ENCODE results near the gene VTI1A. TPM values are rescaled to one million over a fixed set of nuclear protein-coding genes. Genes with fewer than 3 reads are reported as not detected.

Gene VTI1A
- total and polyA plus RNA-seq, 2 of the 13 experiments (the other 11 are each of a cell fraction or from before 2014, with no cell fraction given): 11.7 to 32.7 TPM

GRCh38 chr10:112785089-112785488 is 338.1 kb downstream of the VTI1A start:
- Histone ChIP-seq H3K36me3 (replicated peaks in 1 of 2; ENCODE audit: control insufficient read depth in 1 of 2, insufficient read depth in 2 of 2, low read length in 2 of 2) (peaks cover 0 to 2% of the 10 kb centered on the region in 2 experiments; a peak in 1 of 5 replicates), H3K27ac (ENCODE audit: extremely low read length, insufficient read depth, low read length) (no peak overlapping the region), H3K9me3 (ENCODE audit: low read length) (peaks cover 7% of the 10 kb centered on the region), H3K4me3 (replicated peaks in 1 of 3; ENCODE audit: insufficient read depth in 1 of 3, low read depth in 2 of 3, low read length in 3 of 3) (no peak overlapping the region), H3K79me2 (ENCODE audit: insufficient read depth, low read length) (no peaks in the 10 kb centered on the region), H3K27me3 (ENCODE audit: control insufficient read depth in 1 of 2, insufficient read depth in 2 of 2, low read length in 2 of 2) (no peaks in the 10 kb centered on the region), H3K9ac (ENCODE audit: insufficient read depth, low read depth, low read length) (no peak overlapping the region), H3K4me2 (ENCODE audit: low read depth, low read length) (no peak overlapping the region), H4K20me1 (ENCODE audit: insufficient read depth, low read length) (no peaks in the 10 kb centered on the region), H3K4me1 (ENCODE audit: insufficient read depth, low read length) (no peaks in the 10 kb centered on the region), H2AFZ (ENCODE audit: low read length) (no peak overlapping the region)
- intact Hi-C loops (cut with micrococcal nuclease; ENCODE audit: unreplicated experiment) (no loop called here), in situ Hi-C loops (cut with HindIII; ENCODE audit: extremely low pct_ligation_motif_present, low pct_unique_long_range_greater_than_20kb) (no loop called here)
- ATAC-seq (no peak), FAIRE-seq (no peak), DNase-seq (ENCODE audit: low spot score) (no peak)
- ChIA-PET POLR2A (no interaction called here), CTCF (ENCODE audit: low intra/inter-chr PET ratio, low total read pairs) (no interaction called here)
- TF ChIP-seq CEBPG (CRISPR knock-in tag; IDR thresholded peaks at IDR 0.05) (no peak), ZNF274 (CRISPR knock-in tag; IDR thresholded peaks at IDR 0.05) (no peak), ISX (CRISPR knock-in tag; conservative IDR thresholded peaks at IDR 0.05) (no peak), ZNF251 (CRISPR knock-in tag; IDR thresholded peaks at IDR 0.05) (no peak), ZNF367 (CRISPR knock-in tag; IDR thresholded peaks at IDR 0.05; ENCODE audit: borderline replicate concordance) (no peak), ZKSCAN5 (CRISPR knock-in tag; IDR thresholded peaks at IDR 0.05) (no peak), REXO4 (CRISPR knock-in tag; IDR thresholded peaks at IDR 0.05; ENCODE audit: borderline replicate concordance) (no peak), TBP (CRISPR knock-in tag; IDR thresholded peaks at IDR 0.05) (no peak), ERF (CRISPR knock-in tag; IDR thresholded peaks at IDR 0.05) (no peak), MTF2 (CRISPR knock-in tag; IDR thresholded peaks at IDR 0.05; ENCODE audit: borderline replicate concordance) (no peak), HMG20B (CRISPR knock-in tag; conservative IDR thresholded peaks at IDR 0.05) (no peak), EED (CRISPR knock-in tag; IDR thresholded peaks at IDR 0.05) (no peak), SOX5 (CRISPR knock-in tag; IDR thresholded peaks at IDR 0.05; ENCODE audit: borderline replicate concordance) (no peak)
- TF ChIP-seq, protein P1, sequence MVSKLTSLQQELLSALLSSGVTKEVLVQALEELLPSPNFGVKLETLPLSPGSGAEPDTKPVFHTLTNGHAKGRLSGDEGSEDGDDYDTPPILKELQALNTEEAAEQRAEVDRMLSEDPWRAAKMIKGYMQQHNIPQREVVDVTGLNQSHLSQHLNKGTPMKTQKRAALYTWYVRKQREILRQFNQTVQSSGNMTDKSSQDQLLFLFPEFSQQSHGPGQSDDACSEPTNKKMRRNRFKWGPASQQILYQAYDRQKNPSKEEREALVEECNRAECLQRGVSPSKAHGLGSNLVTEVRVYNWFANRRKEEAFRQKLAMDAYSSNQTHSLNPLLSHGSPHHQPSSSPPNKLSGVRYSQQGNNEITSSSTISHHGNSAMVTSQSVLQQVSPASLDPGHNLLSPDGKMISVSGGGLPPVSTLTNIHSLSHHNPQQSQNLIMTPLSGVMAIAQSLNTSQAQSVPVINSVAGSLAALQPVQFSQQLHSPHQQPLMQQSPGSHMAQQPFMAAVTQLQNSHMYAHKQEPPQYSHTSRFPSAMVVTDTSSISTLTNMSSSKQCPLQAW (CRISPR knock-in tag; IDR thresholded peaks at IDR 0.05): no peak
- no TSS peak for BruUV-seq (replicated peaks)

Data from HepG2 (cell line).